Measurements from ENCODE around the gene RNF5.

GRCh38 chr6:32133786-32134185 is 44.4 kb upstream of the RNF5 start:
- TF ChIP-seq EZH2 (IDR thresholded peaks at IDR 0.05; ENCODE audit: borderline replicate concordance) (no peak), CTCF (IDR thresholded peaks at IDR 0.05; ENCODE audit: poor library complexity) (no peak), EZH2phosphoT487 (IDR thresholded peaks at IDR 0.05; ENCODE audit: low read depth, severe bottlenecking, unreplicated experiment) (no peak)

All from hepatocyte (in vitro differentiated cells).